ENCODE data around the gene FUCA1.

GRCh38 chr1:23865543-23865930 lies 2.6 kb downstream of the FUCA1 start:
- TF ChIP-seq CTCF (conservative IDR thresholded peaks at IDR 0.05), result no peak
- TF ChIP-seq EZH2 (IDR thresholded peaks at IDR 0.05; ENCODE audit: low read depth), result no peak

All from PC-9 (cell line).